Measurements from ENCODE around the gene LACTBL1. TPM values are rescaled to one million over a fixed set of nuclear protein-coding genes. Genes with fewer than 3 reads are reported as not detected.

The LACTBL1 gene
- total RNA-seq, 2 experiments from 2014 or later: not detected

- Mint-ChIP-seq H3K4me3 (no peak overlapping the region), H3K4me1 (ENCODE audit: low read depth) (no peaks in the 10 kb centered on the region), H3K9me3 (peaks cover 3% of the 10 kb centered on the region), H3K27ac (no peak overlapping the region), H3K36me3 (ENCODE audit: low read depth) (no peaks in the 10 kb centered on the region), H3K27me3 (peaks cover 40% of the 10 kb centered on the region)
- no peak overlapping the region for H3K4me3 ChIP-seq (ENCODE audit: low read length)
- ChIA-PET CTCF (no interaction called here), POLR2A (no interaction called here)
- DNase-seq: no peak
- no peaks in the 10 kb centered on the region for H3K36me3 ChIP-seq (ENCODE audit: insufficient read depth, low read length)
- no peak for TF ChIP-seq CTCF (IDR thresholded peaks at IDR 0.05)
- H3K4me1 ChIP-seq (ENCODE audit: insufficient read depth, low read length): no peaks in the 10 kb centered on the region
- intact Hi-C loops (cut with DNase I, micrococcal nuclease): loop anchor here in 1 of 2 experiments (10.0 kb wide), 1 partner anchor 1710 kb away; no protein-coding TSS in a partner anchor
- H3K27me3 ChIP-seq (ENCODE audit: control insufficient read depth in 1 of 2, insufficient read depth in 2 of 2, low read length in 2 of 2): peaks cover 7 to 13% of the 10 kb centered on the region in 2 experiments
- H3K27ac ChIP-seq (ENCODE audit: low read depth in 1 of 2, low read length in 2 of 2): no peak overlapping the region
- peaks cover 0 to 18% of the 10 kb centered on the region in 2 experiments for H3K9me3 ChIP-seq (ENCODE audit: control insufficient read depth in 1 of 2, insufficient read depth in 1 of 2, low read length in 2 of 2)
- no peak for ATAC-seq (ENCODE audit: poor library complexity)
Observed at GRCh38 chr1:22944346-22945055, 28.2 kb downstream of the LACTBL1 start.

DNA sequence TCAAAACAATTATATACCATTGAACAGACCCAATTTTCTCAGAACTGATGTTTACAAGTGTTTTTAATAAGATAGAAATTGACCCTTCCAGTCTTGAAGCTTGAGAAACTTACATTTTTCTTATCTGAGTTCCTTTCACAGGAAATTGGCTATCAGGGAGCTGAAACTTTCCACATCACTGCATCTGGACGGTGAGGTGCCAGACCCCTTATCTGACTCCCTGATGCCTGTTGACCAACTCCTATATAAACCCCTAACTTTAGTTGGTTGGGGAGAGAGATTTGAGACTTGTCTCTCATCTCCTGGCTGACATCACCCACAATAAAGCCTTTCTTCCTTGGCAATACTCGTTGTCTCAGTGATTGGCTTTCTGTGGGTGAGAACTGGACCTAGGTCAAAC is 31.4 kb downstream of the LACTBL1 start:
- intact Hi-C loops (cut with DNase I, micrococcal nuclease): loop anchor here in 1 of 2 experiments (10.0 kb wide), 1 partner anchor 1706 kb away; no protein-coding TSS in a partner anchor
- peaks cover 0 to 18% of the 10 kb centered on the region in 2 experiments for H3K9me3 ChIP-seq (ENCODE audit: control insufficient read depth in 1 of 2, insufficient read depth in 1 of 2, low read length in 2 of 2)
- peaks cover 3% of the 10 kb centered on the region for H3K9me3 Mint-ChIP-seq
- H3K27me3 Mint-ChIP-seq: peaks cover 26% of the 10 kb centered on the region
- H3K27ac Mint-ChIP-seq: no peak overlapping the region
- no peak overlapping the region for H3K27ac ChIP-seq (ENCODE audit: low read depth in 1 of 2, low read length in 2 of 2)
- no peak for DNase-seq
- no peaks in the 10 kb centered on the region for H3K36me3 ChIP-seq (ENCODE audit: insufficient read depth, low read length)
- POLR2A ChIA-PET: no interaction called here
- H3K27me3 ChIP-seq (ENCODE audit: control insufficient read depth in 1 of 2, insufficient read depth in 2 of 2, low read length in 2 of 2): peaks cover 7 to 13% of the 10 kb centered on the region in 2 experiments
- no peak overlapping the region for H3K4me3 ChIP-seq (ENCODE audit: low read length)
- ATAC-seq (ENCODE audit: poor library complexity): no peak
- CTCF ChIA-PET: no interaction called here
- H3K4me1 Mint-ChIP-seq (ENCODE audit: low read depth): no peaks in the 10 kb centered on the region
- no peaks in the 10 kb centered on the region for H3K36me3 Mint-ChIP-seq (ENCODE audit: low read depth)
- no peak for TF ChIP-seq CTCF (IDR thresholded peaks at IDR 0.05)
- no peaks in the 10 kb centered on the region for H3K4me1 ChIP-seq (ENCODE audit: insufficient read depth, low read length)
- H3K4me3 Mint-ChIP-seq: no peak overlapping the region

- Mint-ChIP-seq H3K4me1 (ENCODE audit: low read depth) (no peaks in the 10 kb centered on the region), H3K36me3 (ENCODE audit: low read depth) (no peaks in the 10 kb centered on the region), H3K9me3 (peaks cover 3% of the 10 kb centered on the region), H3K27me3 (peaks cover 15% of the 10 kb centered on the region), H3K27ac (no peak overlapping the region), H3K4me3 (no peak overlapping the region)
- no peak for TF ChIP-seq CTCF (IDR thresholded peaks at IDR 0.05)
- intact Hi-C loops (cut with DNase I, micrococcal nuclease): no loop called here
- Histone ChIP-seq H3K27me3 (ENCODE audit: control insufficient read depth in 1 of 2, insufficient read depth in 2 of 2, low read length in 2 of 2) (peaks cover 0 to 4% of the 10 kb centered on the region in 2 experiments), H3K4me3 (ENCODE audit: low read length) (no peak overlapping the region), H3K9me3 (ENCODE audit: control insufficient read depth in 1 of 2, insufficient read depth in 1 of 2, low read length in 2 of 2) (peaks cover 0 to 15% of the 10 kb centered on the region in 2 experiments), H3K27ac (ENCODE audit: low read depth in 1 of 2, low read length in 2 of 2) (no peak overlapping the region), H3K4me1 (ENCODE audit: insufficient read depth, low read length) (no peaks in the 10 kb centered on the region), H3K36me3 (ENCODE audit: insufficient read depth, low read length) (no peaks in the 10 kb centered on the region)
- DNase-seq: no peak
- POLR2A ChIA-PET: no interaction called here
- CTCF ChIA-PET: no interaction called here
- no peak for ATAC-seq (ENCODE audit: poor library complexity)
Observed at GRCh38 chr1:22936681-22937080, 36.0 kb downstream of the LACTBL1 start.

Measured in CD4-positive, alpha-beta T cell (primary cell).